AG04449 (cell line): ENCODE measurements around the gene FZD7.

Experiments
- CTCF ChIA-PET: fragments of 350-600 bp; formaldehyde crosslinking; extraction: SDS; loops from one replicate; lab custom pipeline; 2021; ENCODE audit warnings: antibody characterized with exemption; lab: Yijun Ruan, JAX
- POLR2A ChIA-PET: fragments of 400-600, 350-600 bp; formaldehyde crosslinking; extraction: SDS; loops from one replicate; lab custom pipeline; 2020; ENCODE audit warnings: antibody characterized with exemption, inconsistent platforms; lab: Yijun Ruan, JAX
- DNase-seq: peaks from one replicate; pipeline ENCODE4 v3.0.0-alpha.2; 2010; ENCODE audit warnings: low read depth, low spot score
- H3K4me3 ChIP-seq: 2 replicates; pipeline ENCODE4 v1.5.1; 2011; ENCODE audit warnings: low read depth, mild to moderate bottlenecking, control low read depth, low read length
- CTCF ChIP-seq: IDR thresholded peaks from one replicate; pipeline ENCODE4 v1.5.1; 2011; ENCODE audit warnings: mild to moderate bottlenecking, moderate library complexity, low read length, control low read depth, inconsistent platforms; ENCODE audit not compliant: insufficient read depth; ENCODE audit errors: missing control alignments

FZD7 gene

GRCh38 chr2:202035941-202036372, 2.3 kb downstream of the FZD7 start:
- no peak for TF ChIP-seq CTCF
- POLR2A ChIA-PET, result interaction anchor here (0.5 to 1.6 kb wide), 4 partner anchors 135 to 232 kb away, joined by 3 to 4 read pairs (median 4); no protein-coding TSS in a partner anchor
- no peak for DNase-seq
- CTCF ChIA-PET, result interaction anchor here (0.7 to 2.4 kb wide), 28 partner anchors 8 to 267 kb away, joined by 3 to 35 read pairs (median 4); no protein-coding TSS in a partner anchor
- H3K4me3 ChIP-seq, result peak overlapping the region; percentile 91

- CTCF ChIA-PET, result interaction anchor here (0.8 to 2.4 kb wide), 12 partner anchors 8 to 241 kb away, joined by 3 to 35 read pairs (median 9); no protein-coding TSS in a partner anchor
- H3K4me3 ChIP-seq, result peak overlapping the region; percentile 91
- DNase-seq, result no peak
These were observed 3.0 kb downstream of the FZD7 start for GRCh38 chr2:202036601-202037037.

GRCh38 chr2:202037086-202037485, 3.4 kb downstream of the FZD7 start:
- no peak for TF ChIP-seq CTCF
- DNase-seq, result no peak
- POLR2A ChIA-PET, result interaction anchor here (1.6 kb wide), 1 partner anchor 183 kb away, joined by 4 read pairs; no protein-coding TSS in a partner anchor
- CTCF ChIA-PET, result interaction anchor here (1.2 to 2.4 kb wide), 3 partner anchors 112 to 178 kb away, joined by 3 to 35 read pairs (median 32); no protein-coding TSS in a partner anchor
- H3K4me3 ChIP-seq, result peak overlapping the region; percentile 91

More at GRCh38 chr2:202036601-202037037, 3.0 kb downstream of the FZD7 start:
- TF ChIP-seq CTCF, result no peak
- POLR2A ChIA-PET, result interaction anchor here (1.2 to 1.6 kb wide), 3 partner anchors 134 to 233 kb away, joined by 3 to 4 read pairs (median 4); no protein-coding TSS in a partner anchor

GRCh38 chr2:202038471-202039277, 5.0 kb downstream of the FZD7 start:
- POLR2A ChIA-PET, result interaction anchor here (1.4 kb wide), 1 partner anchor 179 kb away, joined by 9 read pairs; no protein-coding TSS in a partner anchor
- no peak for TF ChIP-seq CTCF
- DNase-seq, result no peak
- CTCF ChIA-PET, result interaction anchor here (0.6 to 1.3 kb wide), 4 partner anchors 121 to 242 kb away, joined by 3 to 4 read pairs (median 4); no protein-coding TSS in a partner anchor
- peak overlapping the region; percentile 91 for H3K4me3 ChIP-seq

GRCh38 chr2:202039278-202040078, 5.8 kb downstream of the FZD7 start:
- peak overlapping the region; percentile 91 for H3K4me3 ChIP-seq
- CTCF ChIA-PET, result interaction anchor here (0.6 to 1.3 kb wide), 4 partner anchors 120 to 243 kb away, joined by 3 to 4 read pairs (median 4); no protein-coding TSS in a partner anchor
- POLR2A ChIA-PET, result interaction anchor here (1.4 kb wide), 1 partner anchor 180 kb away, joined by 9 read pairs; no protein-coding TSS in a partner anchor

More at GRCh38 chr2:202039278-202040078, 5.8 kb downstream of the FZD7 start:
- TF ChIP-seq CTCF, result no peak
- DNase-seq, result no peak
